ENCODE data around the gene ANAPC13. TPM values are rescaled to one million over a fixed set of nuclear protein-coding genes. Genes with fewer than 3 reads are reported as not detected.
A peak's percentile ranks its signal among the peaks of the same experiment; 100 is the strongest.

The ANAPC13 gene
- total and polyA plus RNA-seq, 2 of the 13 experiments (the other 11 are each of a cell fraction or from before 2014, with no cell fraction given) = 48.7 to 69.1 TPM

DNA sequence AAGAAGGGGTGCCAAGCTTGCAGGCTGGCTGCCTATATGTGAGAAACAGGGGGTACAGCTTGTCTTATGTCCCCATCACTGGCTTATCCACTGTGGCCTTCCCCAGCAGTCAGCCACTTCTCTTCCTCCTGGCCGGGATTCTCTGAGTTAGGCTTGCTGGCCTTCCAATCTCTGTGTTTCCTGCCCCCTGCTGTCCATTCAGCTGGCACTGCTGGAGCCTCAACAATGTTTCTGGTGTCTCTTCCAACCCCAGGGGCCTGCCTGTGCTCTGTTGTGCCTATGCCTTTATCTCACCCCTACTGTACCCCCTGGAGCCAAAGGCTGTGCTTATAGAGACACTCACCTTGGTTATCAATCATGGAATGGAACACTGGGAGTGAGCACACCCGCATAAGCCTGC lies 36.5 kb downstream of the ANAPC13 start (continued):
- TF ChIP-seq, protein P1, sequence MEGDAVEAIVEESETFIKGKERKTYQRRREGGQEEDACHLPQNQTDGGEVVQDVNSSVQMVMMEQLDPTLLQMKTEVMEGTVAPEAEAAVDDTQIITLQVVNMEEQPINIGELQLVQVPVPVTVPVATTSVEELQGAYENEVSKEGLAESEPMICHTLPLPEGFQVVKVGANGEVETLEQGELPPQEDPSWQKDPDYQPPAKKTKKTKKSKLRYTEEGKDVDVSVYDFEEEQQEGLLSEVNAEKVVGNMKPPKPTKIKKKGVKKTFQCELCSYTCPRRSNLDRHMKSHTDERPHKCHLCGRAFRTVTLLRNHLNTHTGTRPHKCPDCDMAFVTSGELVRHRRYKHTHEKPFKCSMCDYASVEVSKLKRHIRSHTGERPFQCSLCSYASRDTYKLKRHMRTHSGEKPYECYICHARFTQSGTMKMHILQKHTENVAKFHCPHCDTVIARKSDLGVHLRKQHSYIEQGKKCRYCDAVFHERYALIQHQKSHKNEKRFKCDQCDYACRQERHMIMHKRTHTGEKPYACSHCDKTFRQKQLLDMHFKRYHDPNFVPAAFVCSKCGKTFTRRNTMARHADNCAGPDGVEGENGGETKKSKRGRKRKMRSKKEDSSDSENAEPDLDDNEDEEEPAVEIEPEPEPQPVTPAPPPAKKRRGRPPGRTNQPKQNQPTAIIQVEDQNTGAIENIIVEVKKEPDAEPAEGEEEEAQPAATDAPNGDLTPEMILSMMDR (CRISPR knock-in tag; IDR thresholded peaks at IDR 0.05) = peak; percentile 72
- TF ChIP-seq XRCC5 (optimal IDR thresholded peaks at IDR 0.05; ENCODE audit: low read length) (peak; percentile 38), ZFAT (CRISPR knock-in tag; conservative IDR thresholded peaks at IDR 0.05) (no peak), SALL2 (CRISPR knock-in tag; IDR thresholded peaks at IDR 0.05) (no peak), POGZ (CRISPR knock-in tag; IDR thresholded peaks at IDR 0.05) (no peak), ZNF274 (CRISPR knock-in tag; IDR thresholded peaks at IDR 0.05) (no peak), SMC3 (IDR thresholded peaks at IDR 0.05; ENCODE audit: low read length) (peak; percentile 90), PHF8 (CRISPR knock-in tag; IDR thresholded peaks at IDR 0.05) (no peak), MIER3 (CRISPR knock-in tag; IDR thresholded peaks at IDR 0.05; ENCODE audit: borderline replicate concordance) (no peak), ATF7-NPFF (CRISPR knock-in tag; IDR thresholded peaks at IDR 0.05; ENCODE audit: low read depth) (no peak), ZNF33B (CRISPR knock-in tag; IDR thresholded peaks at IDR 0.05) (no peak), TAF1 (CRISPR knock-in tag; IDR thresholded peaks at IDR 0.05) (no peak), TBP (CRISPR knock-in tag; IDR thresholded peaks at IDR 0.05) (no peak), ZZZ3 (CRISPR knock-in tag; IDR thresholded peaks at IDR 0.05; ENCODE audit: borderline replicate concordance) (no peak), ZFP62 (CRISPR knock-in tag; IDR thresholded peaks at IDR 0.05) (no peak), HOXA5 (CRISPR knock-in tag; IDR thresholded peaks at IDR 0.05) (no peak), ZNF337 (CRISPR knock-in tag; IDR thresholded peaks at IDR 0.05; ENCODE audit: borderline replicate concordance, low read depth) (no peak), ASH2L (IDR thresholded peaks at IDR 0.05; ENCODE audit: insufficient read length, low read depth, low read length) (no peak)
- TF ChIP-seq, protein P2, sequence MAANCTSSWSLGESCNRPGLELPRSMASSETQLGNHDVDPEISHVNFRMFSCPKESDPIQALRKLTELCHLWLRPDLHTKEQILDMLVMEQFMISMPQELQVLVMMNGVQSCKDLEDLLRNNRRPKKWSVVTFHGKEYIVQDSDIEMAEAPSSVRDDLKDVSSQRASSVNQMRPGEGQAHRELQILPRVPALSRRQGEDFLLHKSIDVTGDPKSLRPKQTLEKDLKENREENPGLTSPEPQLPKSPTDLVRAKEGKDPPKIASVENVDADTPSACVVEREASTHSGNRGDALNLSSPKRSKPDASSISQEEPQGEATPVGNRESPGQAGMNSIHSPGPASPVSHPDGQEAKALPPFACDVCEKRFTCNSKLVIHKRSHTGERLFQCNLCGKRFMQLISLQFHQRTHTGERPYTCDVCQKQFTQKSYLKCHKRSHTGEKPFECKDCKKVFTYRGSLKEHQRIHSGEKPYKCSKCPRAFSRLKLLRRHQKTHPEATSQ (CRISPR knock-in tag; IDR thresholded peaks at IDR 0.05; ENCODE audit: borderline replicate concordance) = no peak
- TF ChIP-seq, protein P3, sequence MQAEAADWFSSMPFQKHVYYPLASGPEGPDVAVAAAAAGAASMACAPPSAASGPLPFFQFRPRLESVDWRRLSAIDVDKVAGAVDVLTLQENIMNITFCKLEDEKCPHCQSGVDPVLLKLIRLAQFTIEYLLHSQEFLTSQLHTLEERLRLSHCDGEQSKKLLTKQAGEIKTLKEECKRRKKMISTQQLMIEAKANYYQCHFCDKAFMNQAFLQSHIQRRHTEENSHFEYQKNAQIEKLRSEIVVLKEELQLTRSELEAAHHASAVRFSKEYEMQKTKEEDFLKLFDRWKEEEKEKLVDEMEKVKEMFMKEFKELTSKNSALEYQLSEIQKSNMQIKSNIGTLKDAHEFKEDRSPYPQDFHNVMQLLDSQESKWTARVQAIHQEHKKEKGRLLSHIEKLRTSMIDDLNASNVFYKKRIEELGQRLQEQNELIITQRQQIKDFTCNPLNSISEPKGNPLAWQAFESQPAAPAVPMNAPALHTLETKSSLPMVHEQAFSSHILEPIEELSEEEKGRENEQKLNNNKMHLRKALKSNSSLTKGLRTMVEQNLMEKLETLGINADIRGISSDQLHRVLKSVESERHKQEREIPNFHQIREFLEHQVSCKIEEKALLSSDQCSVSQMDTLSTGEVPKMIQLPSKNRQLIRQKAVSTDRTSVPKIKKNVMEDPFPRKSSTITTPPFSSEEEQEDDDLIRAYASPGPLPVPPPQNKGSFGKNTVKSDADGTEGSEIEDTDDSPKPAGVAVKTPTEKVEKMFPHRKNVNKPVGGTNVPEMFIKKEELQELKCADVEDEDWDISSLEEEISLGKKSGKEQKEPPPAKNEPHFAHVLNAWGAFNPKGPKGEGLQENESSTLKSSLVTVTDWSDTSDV (CRISPR knock-in tag; IDR thresholded peaks at IDR 0.05) = no peak
- TF ChIP-seq, protein P4, sequence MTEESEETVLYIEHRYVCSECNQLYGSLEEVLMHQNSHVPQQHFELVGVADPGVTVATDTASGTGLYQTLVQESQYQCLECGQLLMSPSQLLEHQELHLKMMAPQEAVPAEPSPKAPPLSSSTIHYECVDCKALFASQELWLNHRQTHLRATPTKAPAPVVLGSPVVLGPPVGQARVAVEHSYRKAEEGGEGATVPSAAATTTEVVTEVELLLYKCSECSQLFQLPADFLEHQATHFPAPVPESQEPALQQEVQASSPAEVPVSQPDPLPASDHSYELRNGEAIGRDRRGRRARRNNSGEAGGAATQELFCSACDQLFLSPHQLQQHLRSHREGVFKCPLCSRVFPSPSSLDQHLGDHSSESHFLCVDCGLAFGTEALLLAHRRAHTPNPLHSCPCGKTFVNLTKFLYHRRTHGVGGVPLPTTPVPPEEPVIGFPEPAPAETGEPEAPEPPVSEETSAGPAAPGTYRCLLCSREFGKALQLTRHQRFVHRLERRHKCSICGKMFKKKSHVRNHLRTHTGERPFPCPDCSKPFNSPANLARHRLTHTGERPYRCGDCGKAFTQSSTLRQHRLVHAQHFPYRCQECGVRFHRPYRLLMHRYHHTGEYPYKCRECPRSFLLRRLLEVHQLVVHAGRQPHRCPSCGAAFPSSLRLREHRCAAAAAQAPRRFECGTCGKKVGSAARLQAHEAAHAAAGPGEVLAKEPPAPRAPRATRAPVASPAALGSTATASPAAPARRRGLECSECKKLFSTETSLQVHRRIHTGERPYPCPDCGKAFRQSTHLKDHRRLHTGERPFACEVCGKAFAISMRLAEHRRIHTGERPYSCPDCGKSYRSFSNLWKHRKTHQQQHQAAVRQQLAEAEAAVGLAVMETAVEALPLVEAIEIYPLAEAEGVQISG (CRISPR knock-in tag; IDR thresholded peaks at IDR 0.05) = no peak

Data from HepG2 (cell line).